GM19025 (cell line): Measurements from ENCODE around the gene JPT1.
"Not testable (repeated sequence)": the region's sequence is repeated elsewhere in the genome, so short reads cannot be mapped to it uniquely, and the experiment has no call there.

Experiments used
- ATAC-seq: cut with Tn5 transposase; IDR thresholded peaks from one replicate; pipeline ENCODE4 v1.9.1; 2021; ENCODE audit warnings: mild to moderate bottlenecking, low read depth, moderate library complexity; ENCODE audit not compliant: unreplicated experiment

Gene JPT1

DNA sequence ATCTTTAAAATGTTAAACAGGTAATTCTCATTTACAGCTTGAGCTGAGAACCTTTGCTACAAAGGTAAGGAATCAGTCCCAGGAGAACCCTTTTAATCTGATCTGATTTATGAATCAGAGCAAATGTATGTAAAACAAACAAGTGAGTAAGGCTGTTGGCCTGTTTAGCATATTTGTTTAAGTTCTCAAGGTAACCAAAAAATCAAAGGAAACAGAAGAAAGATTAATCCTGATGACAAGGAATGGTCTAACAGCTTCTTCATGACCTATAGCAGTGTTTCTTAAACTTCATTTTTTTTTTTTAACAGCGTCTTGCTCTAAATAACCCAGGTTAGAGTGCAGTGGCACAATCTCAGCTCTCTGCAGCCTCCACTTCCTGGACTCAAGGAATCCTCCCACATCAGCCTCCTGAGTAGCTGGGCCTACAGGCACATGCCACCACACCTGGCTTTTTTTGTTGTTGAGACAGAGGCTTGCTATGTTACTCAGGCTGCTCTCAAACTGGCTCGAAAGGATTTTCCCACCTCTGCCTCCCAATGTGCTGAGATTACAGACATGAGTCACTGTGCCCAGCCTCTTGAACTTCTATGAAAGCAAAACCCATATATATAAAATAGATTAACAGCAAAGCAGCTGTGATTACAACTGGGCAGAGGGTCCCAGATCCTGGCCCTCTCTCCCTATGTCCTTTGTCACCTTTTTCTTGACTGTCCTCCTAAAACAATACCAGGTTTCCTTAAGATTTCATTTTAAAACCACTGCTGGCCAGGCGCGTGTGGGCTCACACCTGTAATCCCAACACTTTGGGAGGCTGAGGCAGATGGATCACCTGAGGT lies 5.1 kb upstream of the JPT1 start:
- ATAC-seq: no peak

DNA sequence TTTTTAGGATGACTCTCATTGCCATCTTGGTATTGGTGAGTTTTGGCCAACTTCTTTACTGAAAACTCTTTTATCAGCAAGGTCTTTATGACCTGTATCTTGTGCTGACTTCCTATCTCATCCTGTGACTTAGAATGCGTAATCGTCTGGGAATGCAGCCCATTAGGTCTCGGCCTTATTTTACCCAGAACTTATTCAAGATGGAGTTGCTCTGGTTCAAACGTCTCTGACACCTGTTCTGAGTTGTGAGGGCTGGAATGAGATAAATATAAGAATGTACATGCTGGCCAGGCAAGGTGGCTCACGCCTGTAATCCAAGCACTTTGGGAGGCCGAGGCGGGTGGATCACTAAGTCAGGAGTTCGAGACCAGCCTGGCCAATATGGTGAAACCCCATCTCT lies 4.2 kb upstream of the JPT1 start:
- ATAC-seq: not testable (repeated sequence)

GRCh38 chr17:75155191-75155601 lies 884 bp upstream of the JPT1 start:
- no peak for ATAC-seq

- no peak for ATAC-seq
These were observed 525 bp downstream of the JPT1 start for GRCh38 chr17:75153780-75154194.

- no peak for ATAC-seq
These were observed 1.2 kb downstream of the JPT1 start for GRCh38 chr17:75152922-75153779.

GRCh38 chr17:75152523-75152921 lies 1.8 kb downstream of the JPT1 start:
- ATAC-seq: no peak

DNA sequence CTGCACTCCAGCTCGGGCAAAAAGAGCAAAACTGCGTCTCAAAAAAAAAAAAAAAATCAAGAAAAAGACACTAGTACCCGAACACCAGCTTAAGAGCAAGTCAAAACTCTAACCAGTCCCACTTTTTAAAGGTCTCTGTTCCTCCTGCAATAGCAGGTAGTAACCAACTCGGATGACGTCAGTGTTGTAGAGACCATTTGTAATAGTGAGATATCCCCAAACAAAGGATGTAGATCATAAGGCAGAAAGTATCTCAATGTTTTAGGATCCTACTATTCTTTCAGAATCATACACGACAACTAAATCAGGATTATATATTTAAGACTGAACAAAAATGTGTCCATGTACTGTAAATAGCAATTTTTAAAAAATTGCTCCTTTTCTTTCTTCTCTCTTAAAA lies 2.4 kb downstream of the JPT1 start:
- no peak for ATAC-seq

GRCh38 chr17:75147878-75148546 lies 6.3 kb downstream of the JPT1 start:
- ATAC-seq: no peak

- ATAC-seq: no peak
These were observed 7.7 kb downstream of the JPT1 start for GRCh38 chr17:75146592-75146991.

DNA sequence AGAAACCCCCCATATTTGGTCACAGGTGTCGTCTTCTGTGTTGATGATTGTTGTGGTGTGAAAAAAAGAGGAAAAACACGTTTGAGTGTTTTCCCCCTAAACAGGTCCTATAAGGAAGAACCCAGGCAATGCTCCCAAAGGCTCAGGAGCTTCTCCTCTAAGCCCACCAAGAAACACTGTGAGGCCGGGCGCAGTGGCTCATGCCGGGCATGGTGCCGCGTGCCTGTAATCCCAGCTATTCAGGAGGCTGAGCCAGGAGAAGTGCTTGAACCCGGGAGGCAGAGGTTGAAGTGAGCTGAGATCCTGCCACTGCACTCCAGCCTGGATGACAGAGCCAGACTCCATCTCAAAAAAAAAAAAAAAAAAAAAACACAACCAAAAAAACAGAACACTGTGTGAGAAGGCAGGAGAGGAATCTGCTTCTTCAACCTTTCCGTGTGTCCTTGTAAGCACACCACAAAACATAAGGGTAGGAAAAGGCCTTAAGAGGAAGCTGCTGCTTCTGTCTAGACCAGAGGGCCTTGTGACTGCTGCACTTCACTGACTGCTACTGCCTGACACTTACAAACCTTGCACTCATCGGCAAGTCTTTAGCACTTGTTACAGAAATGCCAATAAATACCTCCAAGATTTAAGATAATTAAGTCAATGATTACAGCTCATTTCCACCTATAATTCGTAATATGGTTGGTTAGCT lies 9.3 kb downstream of the JPT1 start:
- ATAC-seq: no peak

- ATAC-seq: no peak
These were observed 11.9 kb downstream of the JPT1 start for GRCh38 chr17:75142236-75142971.

DNA sequence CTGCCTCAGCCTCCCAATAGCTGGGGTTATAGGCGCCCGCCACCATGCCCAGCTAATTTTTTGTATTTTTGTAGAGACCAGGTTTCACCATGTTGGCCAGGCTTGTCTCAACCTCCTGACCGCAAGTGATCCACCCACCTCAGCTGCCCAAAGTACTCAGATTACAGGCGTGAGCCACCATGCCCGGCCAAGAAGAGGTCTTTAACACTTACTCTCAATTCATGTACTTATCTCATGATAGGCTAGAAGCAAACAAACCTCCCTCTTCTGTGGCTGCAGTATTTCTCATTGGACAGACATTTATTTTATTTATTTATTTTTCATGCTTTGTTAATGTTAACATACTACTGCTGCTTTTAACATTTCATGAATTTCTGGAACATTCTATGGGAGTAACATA lies 15.8 kb downstream of the JPT1 start:
- no peak for ATAC-seq

- not testable (repeated sequence) for ATAC-seq
These were observed 16.6 kb downstream of the JPT1 start for GRCh38 chr17:75137762-75138161.

GRCh38 chr17:75135946-75136345 lies 18.4 kb downstream of the JPT1 start:
- no peak for ATAC-seq

DNA sequence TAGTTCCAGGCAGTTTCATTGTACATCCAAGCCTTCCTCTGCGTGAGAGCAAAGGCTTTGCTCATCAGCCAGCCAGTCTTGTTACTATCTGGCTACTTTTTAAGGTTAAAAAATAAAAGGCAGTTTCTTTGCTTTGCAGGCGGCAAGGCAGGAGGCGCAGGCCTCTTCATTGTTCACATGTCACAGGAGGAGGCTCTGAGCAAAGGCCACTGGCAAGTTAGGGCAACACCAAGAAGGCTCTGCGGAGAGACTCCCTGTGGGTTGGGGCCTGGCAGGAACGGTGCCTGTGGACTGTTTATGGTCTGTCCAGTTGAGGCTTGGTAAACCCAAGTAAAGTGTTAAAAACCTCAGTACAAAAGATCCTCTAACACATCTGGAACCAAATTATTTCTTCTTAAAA lies 18.9 kb downstream of the JPT1 start:
- ATAC-seq: no peak

- not testable (repeated sequence) for ATAC-seq
These were observed 20.5 kb downstream of the JPT1 start for GRCh38 chr17:75133607-75134347.

DNA sequence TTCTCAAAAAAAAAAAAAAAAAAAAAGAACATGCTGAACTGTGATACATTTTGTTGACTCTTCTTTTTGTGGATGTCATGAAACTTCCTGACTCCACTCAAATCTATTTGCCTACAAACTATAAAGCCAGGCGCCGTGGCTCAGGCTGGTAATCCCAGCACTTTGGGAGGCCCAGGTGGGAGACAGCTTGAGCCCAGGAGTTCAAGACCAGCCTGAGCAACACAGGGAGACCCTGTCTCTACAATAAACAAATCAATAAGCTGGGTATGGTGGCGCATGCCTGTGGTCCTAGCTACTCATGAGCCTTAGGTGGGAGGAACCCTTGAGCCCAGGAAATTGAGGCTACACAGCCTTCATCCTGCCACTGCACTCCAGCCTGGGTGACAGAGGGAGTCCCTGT lies 21.3 kb downstream of the JPT1 start:
- ATAC-seq: no peak

DNA sequence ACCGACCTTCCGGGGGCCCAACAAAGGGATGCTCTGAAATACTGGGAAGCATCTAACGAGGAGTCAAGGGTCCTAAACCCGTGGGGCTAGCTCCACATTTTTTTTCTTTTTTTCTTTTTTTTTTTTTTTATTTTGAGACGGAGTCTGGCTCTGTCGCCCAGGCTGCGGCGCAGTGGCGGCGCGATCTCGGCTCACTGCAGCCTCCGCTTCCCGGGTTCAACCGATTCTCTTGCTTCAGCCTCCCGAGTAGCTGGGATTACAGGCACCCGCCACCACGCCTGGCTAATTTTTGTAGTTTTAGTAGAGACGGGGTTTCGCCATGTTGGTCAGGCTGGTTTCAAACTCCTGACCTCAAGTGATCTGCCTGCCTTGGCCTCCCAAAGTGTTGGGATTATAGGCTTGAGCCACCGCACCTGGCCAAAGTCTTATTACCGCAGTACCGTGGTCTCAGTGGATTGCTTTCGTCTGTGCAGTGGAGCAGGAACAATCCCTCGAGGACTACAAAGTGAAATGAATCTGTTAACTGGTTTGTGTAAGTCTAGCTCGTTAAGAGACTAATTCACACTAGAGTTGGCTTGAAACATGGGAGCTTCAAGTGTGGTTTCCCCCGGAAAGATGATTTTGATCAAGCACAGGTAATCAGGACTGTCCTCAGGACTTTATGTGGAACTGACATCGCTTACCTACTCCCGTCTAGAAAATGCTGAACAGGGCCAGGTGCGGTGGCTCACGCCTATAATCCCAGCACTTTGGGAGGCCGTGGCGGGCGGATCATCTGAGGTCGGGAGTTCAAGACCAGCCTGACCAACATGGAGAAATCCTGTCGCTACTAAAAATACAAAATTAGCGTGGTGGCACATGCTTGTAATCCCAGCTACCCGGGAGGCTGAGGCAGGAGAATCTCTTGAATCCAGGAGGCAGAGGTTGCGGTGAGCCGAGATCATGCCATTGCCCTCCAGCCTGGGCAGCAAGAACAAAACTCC lies 22.0 kb downstream of the JPT1 start:
- ATAC-seq: not testable (repeated sequence)
